H9 (cell line): Measurements from ENCODE around the gene PIP5K1C. TPM values are rescaled to one million over a fixed set of nuclear protein-coding genes. Genes with fewer than 3 reads are reported as not detected.

ENCODE experiments used
- DNase-seq: peaks from one replicate; pipeline ENCODE4 v3.0.0-alpha.2; 2017
- H2AFZ ChIP-seq: one replicate; pipeline ENCODE4 v1.6.1; 2013; ENCODE audit warnings: mild to moderate bottlenecking, low read length, control low read depth, moderate library complexity
- H2AK5ac ChIP-seq: 2 replicates; pipeline ENCODE4 v1.6.1; 2013; ENCODE audit warnings: low read length, control low read depth, mixed read lengths; ENCODE audit not compliant: insufficient read length
- H2BK120ac ChIP-seq: one replicate; pipeline ENCODE4 v1.6.1; 2013; ENCODE audit warnings: low read depth, mild to moderate bottlenecking, low read length, control low read depth, inconsistent platforms; ENCODE audit not compliant: poor library complexity, severe bottlenecking
- H2BK12ac ChIP-seq: 2 replicates; pipeline ENCODE4 v1.6.1; 2013; ENCODE audit warnings: low read length, control low read depth, mixed read lengths, low read depth; ENCODE audit not compliant: insufficient read length
- H2BK15ac ChIP-seq: 2 replicates; pipeline ENCODE4 v1.6.1; 2013; ENCODE audit warnings: low read depth, low read length, control low read depth
- H2BK20ac ChIP-seq: one replicate; pipeline ENCODE4 v1.6.1; 2013; ENCODE audit warnings: low read depth, mild to moderate bottlenecking, low read length, control low read depth, inconsistent platforms; ENCODE audit not compliant: poor library complexity, severe bottlenecking
- H2BK5ac ChIP-seq: 2 replicates; pipeline ENCODE4 v1.6.1; 2013; ENCODE audit warnings: low read length, control low read depth, mixed read lengths; ENCODE audit not compliant: insufficient read length
- H3K14ac ChIP-seq: 2 replicates; pipeline ENCODE4 v1.6.1; 2013; ENCODE audit warnings: low read length, control low read depth; ENCODE audit not compliant: insufficient read depth
- H3K18ac ChIP-seq: 2 replicates; pipeline ENCODE4 v1.6.1; 2013; ENCODE audit warnings: low read depth, mild to moderate bottlenecking, mixed read lengths, low read length, control low read depth; ENCODE audit not compliant: insufficient read length
- H3K23ac ChIP-seq: 2 replicates; pipeline ENCODE4 v1.6.1; 2013; ENCODE audit warnings: low read length, control low read depth, mixed read lengths, low read depth; ENCODE audit not compliant: insufficient read length
- H3K23me2 ChIP-seq: 2 replicates; pipeline ENCODE4 v1.6.1; 2013; ENCODE audit warnings: low read depth, mild to moderate bottlenecking, mixed read lengths, low read length, control low read depth; ENCODE audit not compliant: insufficient read length, poor library complexity, severe bottlenecking
- H3K27ac ChIP-seq: 2 replicates; pipeline ENCODE4 v1.5.1; 2013; ENCODE audit warnings: low read length, control low read depth, mixed read lengths, low read depth; ENCODE audit not compliant: insufficient read length
- H3K27me3 ChIP-seq: 2 replicates; pipeline ENCODE4 v1.6.1; 2013; ENCODE audit warnings: low read length, control low read depth, inconsistent platforms; ENCODE audit not compliant: insufficient read depth
- H3K4ac ChIP-seq: 2 replicates; pipeline ENCODE4 v1.6.1; 2013; ENCODE audit warnings: low read depth, mild to moderate bottlenecking, control low read depth, inconsistent platforms, low read length, moderate library complexity
- H3K4me1 ChIP-seq: 2 replicates; pipeline ENCODE4 v1.6.1; 2013; ENCODE audit warnings: low read length, control low read depth, inconsistent platforms; ENCODE audit not compliant: insufficient read depth
- H3K4me2 ChIP-seq: 2 replicates; pipeline ENCODE4 v1.6.1; 2013; ENCODE audit warnings: low read length, control low read depth, mixed read lengths; ENCODE audit not compliant: insufficient read length, insufficient read depth
- H3K56ac ChIP-seq: 2 replicates; pipeline ENCODE4 v1.6.1; 2013; ENCODE audit warnings: low read depth, mild to moderate bottlenecking, mixed read lengths, low read length, control low read depth; ENCODE audit not compliant: insufficient read length
- H3K79me1 ChIP-seq: 2 replicates; pipeline ENCODE4 v1.6.1; 2013; ENCODE audit warnings: low read depth, mild to moderate bottlenecking, moderate library complexity, low read length, control low read depth, inconsistent platforms; ENCODE audit not compliant: insufficient read depth, poor library complexity, severe bottlenecking
- H3K79me2 ChIP-seq: 2 replicates; pipeline ENCODE4 v1.6.1; 2013; ENCODE audit warnings: low read length, control low read depth, inconsistent platforms; ENCODE audit not compliant: insufficient read depth
- H3K9ac ChIP-seq: 2 replicates; pipeline ENCODE4 v1.6.1; 2013; ENCODE audit warnings: low read length, control low read depth, mixed read lengths; ENCODE audit not compliant: insufficient read length; ENCODE audit errors: extremely low read depth
- H3K9me3 ChIP-seq: one replicate; pipeline ENCODE4 v1.6.1; 2013; ENCODE audit warnings: low read depth, low read length, inconsistent platforms; ENCODE audit not compliant: control insufficient read depth
- H3T11ph ChIP-seq: one replicate; pipeline ENCODE4 v1.6.1; 2013; ENCODE audit warnings: mild to moderate bottlenecking, low read length, control low read depth, inconsistent platforms
- H4K20me1 ChIP-seq: one replicate; pipeline ENCODE4 v1.6.1; 2013; ENCODE audit not compliant: control insufficient read depth, insufficient read length, insufficient read depth
- H4K5ac ChIP-seq: 2 replicates; pipeline ENCODE4 v1.6.1; 2013; ENCODE audit warnings: low read depth, mild to moderate bottlenecking, mixed read lengths, low read length, control low read depth; ENCODE audit not compliant: insufficient read length
- H4K8ac ChIP-seq: replicated peaks from 2 replicates; pipeline ENCODE4 v1.6.1; 2013; ENCODE audit warnings: low read length, control low read depth, mixed read lengths, low read depth; ENCODE audit not compliant: insufficient read length
- H4K91ac ChIP-seq: 2 replicates; pipeline ENCODE4 v1.6.1; 2013; ENCODE audit warnings: low read depth, mild to moderate bottlenecking, moderate library complexity, mixed read lengths, low read length, control low read depth; ENCODE audit not compliant: insufficient read length
- H3K27ac Mint-ChIP-seq, 3 experiments: 2 replicates in 2 of 3; 3 replicates in 1 of 3; pipeline ENCODE4 v1.8.0; 2020 to 2021; ENCODE audit warnings: mixed read lengths in 3 of 3, mild to moderate bottlenecking in 1 of 3, moderate library complexity in 1 of 3
- H3K27me3 Mint-ChIP-seq: 2 replicates; pipeline ENCODE4 v1.8.0; 2021; ENCODE audit warnings: low read depth, mild to moderate bottlenecking, moderate library complexity, mixed read lengths
- H3K36me3 Mint-ChIP-seq, 3 experiments: 2 replicates in 2 of 3; 3 replicates in 1 of 3; pipeline ENCODE4 v1.8.0; 2020 to 2021; ENCODE audit warnings: low read depth in 3 of 3, mixed read lengths in 3 of 3; ENCODE audit not compliant: insufficient read depth in 1 of 3
- H3K4me1 Mint-ChIP-seq, 2 experiments: 2 replicates each; pipeline ENCODE4 v1.8.0; 2020; ENCODE audit warnings: mixed read lengths in 2 of 2
- H3K4me3 Mint-ChIP-seq, 2 experiments: 2 replicates in 1 of 2; 3 replicates in 1 of 2; pipeline ENCODE4 v1.8.0; 2020 to 2021; ENCODE audit warnings: mild to moderate bottlenecking in 2 of 2, mixed read lengths in 2 of 2, moderate library complexity in 1 of 2
- H3K9me3 Mint-ChIP-seq, 2 experiments: 2 replicates in 1 of 2; 3 replicates in 1 of 2; pipeline ENCODE4 v1.8.0; 2020; ENCODE audit warnings: mild to moderate bottlenecking in 2 of 2, mixed read lengths in 2 of 2, moderate library complexity in 1 of 2
- WGBS: extraction: QIAGEN DNeasy Blood & Tissue Kit; methylation state at CpG from one replicate; pipeline ENCODE4 v1.1.7; 2013; ENCODE audit warnings: missing lambda C conversion rate, low lambda C conversion rate, mixed read lengths; ENCODE audit not compliant: insufficient read length; ENCODE audit errors: extremely low coverage; 5-methylcytosine and 5-hydroxymethylcytosine counted together
- total RNA-seq: library from RNA; stranded (reverse); gene quantifications from 2 replicates; pipeline ENCODE4 v1.2.1, GENCODE V29; 2021
- TF ChIP-seq, protein P1 (sequence below): fragments of 200-600 bp; sonication (generic); conservative IDR thresholded peaks from 3 replicates; pipeline ENCODE4 v1.8.0; 2021; ENCODE audit warnings: antibody characterized with exemption, mild to moderate bottlenecking

Gene PIP5K1C
- total RNA-seq, 1 experiment from 2014 or later: 41.7 TPM

DNA sequence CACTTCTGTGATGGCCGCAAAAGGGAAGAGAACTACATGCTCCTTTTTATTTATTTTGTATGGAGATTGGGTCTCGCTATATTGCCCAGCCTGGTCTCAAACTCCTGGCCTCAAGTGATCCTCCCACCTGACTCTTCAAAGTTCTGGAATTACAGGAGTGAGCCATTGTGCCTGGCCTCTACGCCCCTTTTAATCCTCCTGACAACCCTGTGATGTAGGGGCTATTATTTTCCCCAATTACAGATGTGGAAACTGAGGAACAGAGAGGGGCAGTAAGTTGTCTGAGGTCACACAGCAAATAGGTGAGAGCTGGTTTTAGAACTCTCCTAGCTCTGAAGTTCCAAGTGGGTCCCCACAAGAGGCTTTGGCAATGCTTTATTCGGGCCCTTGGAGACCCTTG, 19.6 kb upstream of the PIP5K1C start:
- no peak for DNase-seq
- H3K27ac Mint-ChIP-seq: no peak overlapping the region
- Histone ChIP-seq H3K4me2 (no peak overlapping the region), H4K8ac (no peak overlapping the region), H2BK5ac (no peak overlapping the region), H3K18ac (no peak overlapping the region), H4K91ac (no peak overlapping the region), H3K56ac (no peak overlapping the region), H3K4ac (no peak overlapping the region), H4K20me1 (no peaks in the 10 kb centered on the region), H3K27ac (no peak overlapping the region), H3K79me1 (no peaks in the 10 kb centered on the region), H3K9ac (no peak overlapping the region), H2BK20ac (no peak overlapping the region), H2BK12ac (no peak overlapping the region), H3K79me2 (no peaks in the 10 kb centered on the region), H2BK120ac (no peak overlapping the region), H4K5ac (no peak overlapping the region), H2AFZ (no peak overlapping the region), H3K9me3 (no peaks in the 10 kb centered on the region), H3K27me3 (no peaks in the 10 kb centered on the region), H2AK5ac (no peak overlapping the region), H3K4me1 (no peaks in the 10 kb centered on the region; the same call in 1 of the 2 replicates), H3T11ph (no peak overlapping the region), H3K23ac (no peak overlapping the region), H3K14ac (no peak overlapping the region), H3K23me2 (peaks cover 10% of the 10 kb centered on the region), H2BK15ac (no peak overlapping the region)
- TF ChIP-seq, protein P1, sequence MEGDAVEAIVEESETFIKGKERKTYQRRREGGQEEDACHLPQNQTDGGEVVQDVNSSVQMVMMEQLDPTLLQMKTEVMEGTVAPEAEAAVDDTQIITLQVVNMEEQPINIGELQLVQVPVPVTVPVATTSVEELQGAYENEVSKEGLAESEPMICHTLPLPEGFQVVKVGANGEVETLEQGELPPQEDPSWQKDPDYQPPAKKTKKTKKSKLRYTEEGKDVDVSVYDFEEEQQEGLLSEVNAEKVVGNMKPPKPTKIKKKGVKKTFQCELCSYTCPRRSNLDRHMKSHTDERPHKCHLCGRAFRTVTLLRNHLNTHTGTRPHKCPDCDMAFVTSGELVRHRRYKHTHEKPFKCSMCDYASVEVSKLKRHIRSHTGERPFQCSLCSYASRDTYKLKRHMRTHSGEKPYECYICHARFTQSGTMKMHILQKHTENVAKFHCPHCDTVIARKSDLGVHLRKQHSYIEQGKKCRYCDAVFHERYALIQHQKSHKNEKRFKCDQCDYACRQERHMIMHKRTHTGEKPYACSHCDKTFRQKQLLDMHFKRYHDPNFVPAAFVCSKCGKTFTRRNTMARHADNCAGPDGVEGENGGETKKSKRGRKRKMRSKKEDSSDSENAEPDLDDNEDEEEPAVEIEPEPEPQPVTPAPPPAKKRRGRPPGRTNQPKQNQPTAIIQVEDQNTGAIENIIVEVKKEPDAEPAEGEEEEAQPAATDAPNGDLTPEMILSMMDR: no peak
- H3K9me3 Mint-ChIP-seq: no peaks in the 10 kb centered on the region; a peak in 1 of 5 replicates
- peaks cover 11 to 28% of the 10 kb centered on the region in 2 experiments for H3K4me1 Mint-ChIP-seq
- H3K4me3 Mint-ChIP-seq: no peak overlapping the region
- H3K27me3 Mint-ChIP-seq: peaks cover 3% of the 10 kb centered on the region
- WGBS: no CpG with 5 or more reads among the region's 4 CpGs
- H3K36me3 Mint-ChIP-seq: no peaks in the 10 kb centered on the region
